Uterus (tissue), 4 donors: ENCODE results near the gene MKX. TPM values are rescaled to one million over a fixed set of nuclear protein-coding genes. Genes with fewer than 3 reads are reported as not detected.

ENCODE experiments used
- DNase-seq, 2 donors: peaks; one replicate each; pipeline ENCODE4 v3.0.0-alpha.2; 2019 to 2020
- H3K27ac ChIP-seq, 2 donors: fragments of 200-600 bp; sonication (generic); 1 replicate in 1 of 2; 2 replicates in 1 of 2; pipeline ENCODE4 v1.5.1; 2016 to 2018
- H3K27me3 ChIP-seq, 2 donors: fragments of 200-600 bp; sonication (generic); one replicate each; pipeline ENCODE4 v1.5.1; 2018 to 2019; ENCODE audit warnings: control low read depth in 1 of 2
- H3K36me3 ChIP-seq, 2 donors: fragments of 200-600 bp; sonication (generic); one replicate each; pipeline ENCODE4 v1.5.1; 2019; ENCODE audit warnings: control low read depth in 1 of 2
- H3K4me1 ChIP-seq, 2 donors: fragments of 200-600 bp; sonication (generic); one replicate each; pipeline ENCODE4 v1.5.1; 2018 to 2019; ENCODE audit warnings: control low read depth in 1 of 2
- H3K4me3 ChIP-seq, 2 donors: fragments of 200-600 bp; sonication (generic); 1 replicate in 1 of 2; 2 replicates in 1 of 2; pipeline ENCODE4 v1.5.1; 2018 to 2019; ENCODE audit warnings: mild to moderate bottlenecking in 1 of 2
- H3K9me3 ChIP-seq, 2 donors: fragments of 200-600 bp; sonication (generic); one replicate each; pipeline ENCODE4 v1.5.1; 2019; ENCODE audit warnings: control low read depth in 1 of 2
- POLR2A ChIP-seq, 2 donors: fragments of 450-650 bp; IDR thresholded peaks; one replicate each; pipeline ENCODE4 v1.6.1; 2016; ENCODE audit warnings: antibody characterized with exemption in 2 of 2, mild to moderate bottlenecking in 1 of 2, moderate library complexity in 1 of 2
- intact Hi-C: fragments of 100-400 bp; cut with DNase I; formaldehyde crosslinking; loops from one replicate; pipeline ENCODE4 v1.15.1; 2023; ENCODE audit warnings: low total_unique reads
- total RNA-seq, 4 donors: library from RNA; depleted of rRNA in 3 of 4; stranded (reverse); fragments of >200 nt in 3 of 4; gene quantifications; one replicate each; pipeline versions ENCODE4 v1.1.0 to v1.2.4, GENCODE V29; 2014 to 2023
- TF ChIP-seq, protein P1 (sequence below), 4 experiments: fragments of 200-600 bp in 2 of 4; fragments of 450-650 bp in 2 of 4; sonication (generic) in 2 of 4; IDR thresholded peaks; one replicate each; pipeline ENCODE4 v1.5.1; 2016 to 2019; ENCODE audit warnings: antibody characterized with exemption in 4 of 4, mild to moderate bottlenecking in 2 of 4, moderate library complexity in 1 of 4
- donor health status: DM: yes; HTN: yes; CAD: no.

Gene MKX
- total RNA-seq, 4 donors from 2014 or later, result 4.4 to 7.6 (median 5.4) TPM

DNA sequence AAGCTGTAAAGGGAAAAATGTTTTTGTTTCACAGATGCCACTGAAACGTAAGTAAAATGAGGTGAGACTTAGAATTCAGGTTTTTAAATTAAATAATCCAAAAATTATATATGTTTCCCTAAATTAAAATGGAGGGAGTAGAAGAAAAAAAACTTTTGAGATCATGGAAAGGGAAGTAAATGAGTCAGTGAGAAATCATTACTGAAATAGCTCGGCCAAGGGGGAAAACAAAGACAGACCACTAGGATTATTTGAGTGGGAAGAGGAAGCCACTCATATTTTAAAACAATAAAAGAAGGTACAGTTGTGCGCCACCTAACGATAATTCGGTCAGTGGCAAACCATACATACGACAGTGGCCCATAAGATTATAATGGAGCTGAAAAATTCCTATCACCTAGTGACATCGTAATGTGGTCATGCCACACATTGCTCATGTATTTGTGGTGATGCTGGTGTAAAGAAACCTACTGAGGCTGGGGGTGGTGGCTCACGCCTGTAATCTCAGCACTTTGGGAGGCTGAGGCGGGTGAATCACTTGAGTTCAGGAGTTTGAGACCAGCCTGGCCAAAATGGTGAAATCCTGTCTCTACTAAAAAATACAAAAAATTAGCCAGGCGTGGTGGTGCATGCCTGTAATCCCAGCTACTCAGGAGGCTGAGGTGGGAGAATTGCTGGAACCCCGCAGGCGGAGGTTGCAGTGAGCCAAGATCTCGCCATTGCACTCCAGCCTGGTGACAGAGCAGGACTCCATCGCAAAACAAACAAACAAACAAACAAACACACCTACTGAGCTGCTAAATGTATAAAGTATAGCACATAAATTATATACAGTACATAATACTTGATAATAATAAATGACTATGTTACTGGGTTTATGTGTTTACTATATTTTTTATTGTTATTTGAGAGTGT is 64.7 kb downstream of the MKX start:
- H3K27me3 ChIP-seq, result no peaks in the 10 kb centered on the region
- peaks cover 0 to 3% of the 10 kb centered on the region in 2 donors for H3K4me1 ChIP-seq
- no peak overlapping the region for H3K27ac ChIP-seq
- H3K36me3 ChIP-seq, result no peaks in the 10 kb centered on the region
- H3K9me3 ChIP-seq, result no peaks in the 10 kb centered on the region
- H3K4me3 ChIP-seq, result no peak overlapping the region
- DNase-seq, result no peak
- no peak for TF ChIP-seq POLR2A (IDR thresholded peaks at IDR 0.05)
- TF ChIP-seq, protein P1, sequence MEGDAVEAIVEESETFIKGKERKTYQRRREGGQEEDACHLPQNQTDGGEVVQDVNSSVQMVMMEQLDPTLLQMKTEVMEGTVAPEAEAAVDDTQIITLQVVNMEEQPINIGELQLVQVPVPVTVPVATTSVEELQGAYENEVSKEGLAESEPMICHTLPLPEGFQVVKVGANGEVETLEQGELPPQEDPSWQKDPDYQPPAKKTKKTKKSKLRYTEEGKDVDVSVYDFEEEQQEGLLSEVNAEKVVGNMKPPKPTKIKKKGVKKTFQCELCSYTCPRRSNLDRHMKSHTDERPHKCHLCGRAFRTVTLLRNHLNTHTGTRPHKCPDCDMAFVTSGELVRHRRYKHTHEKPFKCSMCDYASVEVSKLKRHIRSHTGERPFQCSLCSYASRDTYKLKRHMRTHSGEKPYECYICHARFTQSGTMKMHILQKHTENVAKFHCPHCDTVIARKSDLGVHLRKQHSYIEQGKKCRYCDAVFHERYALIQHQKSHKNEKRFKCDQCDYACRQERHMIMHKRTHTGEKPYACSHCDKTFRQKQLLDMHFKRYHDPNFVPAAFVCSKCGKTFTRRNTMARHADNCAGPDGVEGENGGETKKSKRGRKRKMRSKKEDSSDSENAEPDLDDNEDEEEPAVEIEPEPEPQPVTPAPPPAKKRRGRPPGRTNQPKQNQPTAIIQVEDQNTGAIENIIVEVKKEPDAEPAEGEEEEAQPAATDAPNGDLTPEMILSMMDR (IDR thresholded peaks at IDR 0.05), result no peak
- intact Hi-C loops, result no loop called here

DNA sequence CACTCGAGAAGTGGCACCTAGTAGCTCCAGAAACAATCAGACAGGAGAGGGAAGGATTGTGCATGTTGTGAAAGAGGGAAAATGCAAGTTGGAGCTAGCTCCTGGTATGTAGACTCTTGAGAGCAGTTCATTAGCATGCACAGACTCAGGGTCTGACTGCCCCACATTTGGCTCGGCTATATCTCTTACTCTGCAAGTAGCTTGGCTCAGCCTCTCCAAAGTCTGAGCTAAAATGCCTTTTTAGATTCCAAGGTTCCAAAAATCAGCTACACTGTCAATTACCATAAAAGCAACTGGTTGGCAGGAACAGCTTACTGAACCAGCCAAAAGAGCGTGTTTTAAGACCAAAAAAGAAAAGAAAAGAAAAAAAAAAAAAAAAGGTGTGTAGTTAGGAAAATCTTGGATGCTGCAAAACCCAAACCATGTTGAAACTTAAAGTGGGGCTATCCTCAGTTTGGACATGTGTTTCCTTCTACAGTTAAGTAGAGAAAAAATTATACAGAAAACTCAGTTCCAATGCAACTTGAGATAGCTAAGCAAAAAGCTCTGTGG is 65.5 kb downstream of the MKX start:
- no peaks in the 10 kb centered on the region for H3K36me3 ChIP-seq
- no peaks in the 10 kb centered on the region for H3K27me3 ChIP-seq
- intact Hi-C loops, result no loop called here
- H3K4me1 ChIP-seq, result peaks cover 0 to 3% of the 10 kb centered on the region in 2 donors
- no peak for DNase-seq
- no peak overlapping the region for H3K4me3 ChIP-seq
- no peak for TF ChIP-seq POLR2A (IDR thresholded peaks at IDR 0.05)
- TF ChIP-seq, protein P1 (IDR thresholded peaks at IDR 0.05), result no peak
- no peaks in the 10 kb centered on the region for H3K9me3 ChIP-seq
- H3K27ac ChIP-seq, result no peak overlapping the region

DNA sequence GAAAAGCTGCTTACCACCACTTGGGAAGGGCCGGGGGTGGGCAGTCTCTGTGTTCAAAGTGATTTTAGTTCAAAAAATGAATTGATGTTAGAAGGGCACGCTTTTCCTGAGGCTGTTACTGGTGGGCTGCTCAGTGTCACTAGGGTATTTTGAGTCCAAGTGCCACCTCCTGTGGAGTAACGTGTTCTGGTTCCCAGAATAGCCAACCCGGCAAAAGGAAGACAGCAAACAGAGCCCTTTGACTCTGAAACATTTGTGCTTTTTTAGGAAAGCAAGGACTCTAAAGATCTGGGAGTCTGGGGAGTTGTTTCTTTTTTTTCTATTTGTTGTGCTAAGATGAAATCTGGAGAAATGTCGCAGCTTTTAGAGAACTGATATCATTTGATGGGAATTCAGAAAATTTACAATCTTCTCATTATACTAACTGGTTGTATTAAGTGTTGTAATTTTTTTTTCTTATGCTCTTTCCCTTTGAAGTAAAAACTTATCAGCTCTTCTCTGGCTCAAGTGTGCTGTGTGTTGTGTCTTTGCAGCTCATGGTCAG is 66.2 kb downstream of the MKX start:
- TF ChIP-seq POLR2A (IDR thresholded peaks at IDR 0.05), result no peak
- TF ChIP-seq, protein P1 (IDR thresholded peaks at IDR 0.05), result no peak
- DNase-seq, result no peak
- H3K36me3 ChIP-seq, result no peaks in the 10 kb centered on the region
- no peaks in the 10 kb centered on the region for H3K27me3 ChIP-seq
- peaks cover 0 to 3% of the 10 kb centered on the region in 2 donors for H3K4me1 ChIP-seq
- H3K9me3 ChIP-seq, result no peaks in the 10 kb centered on the region
- intact Hi-C loops, result no loop called here
- H3K27ac ChIP-seq, result no peak overlapping the region
- H3K4me3 ChIP-seq, result no peak overlapping the region

DNA sequence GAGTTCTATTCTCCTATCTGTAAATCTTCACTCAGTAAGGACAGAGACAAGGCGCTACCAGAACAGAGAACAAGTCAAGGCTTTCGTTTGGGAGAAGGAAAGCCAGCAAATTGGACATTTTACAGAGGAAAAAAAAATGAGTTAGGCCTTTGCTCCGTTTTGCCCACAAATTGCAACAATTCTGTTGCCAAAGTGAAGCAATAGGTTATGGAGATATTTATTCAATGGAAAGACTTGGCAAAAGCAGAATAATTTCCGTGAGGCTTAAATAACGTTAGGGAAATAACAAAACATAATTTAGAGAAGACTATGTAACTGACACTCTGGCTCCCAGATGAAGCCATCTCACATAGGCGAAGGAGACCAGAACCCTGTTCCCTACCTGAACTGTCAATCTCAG is 67.5 kb downstream of the MKX start:
- Histone ChIP-seq H3K27ac (no peak overlapping the region), H3K4me1 (peaks cover 0 to 3% of the 10 kb centered on the region in 2 donors), H3K4me3 (no peak overlapping the region), H3K36me3 (no peaks in the 10 kb centered on the region), H3K9me3 (no peaks in the 10 kb centered on the region), H3K27me3 (no peaks in the 10 kb centered on the region)
- no peak for DNase-seq
- TF ChIP-seq, protein P1 (IDR thresholded peaks at IDR 0.05), result no peak
- TF ChIP-seq POLR2A (IDR thresholded peaks at IDR 0.05), result no peak
- intact Hi-C loops, result no loop called here

DNA sequence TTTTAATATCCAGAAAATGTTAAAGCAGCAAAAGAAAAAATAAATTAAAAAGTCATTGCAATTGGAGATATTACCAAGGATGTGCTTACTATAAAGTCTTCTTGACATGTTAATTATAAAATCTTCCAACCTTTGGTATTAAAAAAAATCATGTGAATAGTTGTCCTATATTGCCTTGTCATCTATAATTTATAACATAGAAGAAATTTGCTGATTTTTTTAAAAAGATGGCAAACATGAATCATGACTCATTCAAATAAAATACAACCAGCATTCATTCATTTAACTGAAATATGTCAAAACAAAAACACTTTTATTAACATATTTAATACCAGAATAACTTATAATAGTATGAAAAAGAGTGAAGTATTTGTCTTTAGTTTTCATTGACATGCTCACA is 72.6 kb downstream of the MKX start:
- Histone ChIP-seq H3K4me1 (no peaks in the 10 kb centered on the region), H3K4me3 (no peak overlapping the region), H3K36me3 (no peaks in the 10 kb centered on the region), H3K9me3 (no peaks in the 10 kb centered on the region), H3K27ac (no peak overlapping the region), H3K27me3 (no peaks in the 10 kb centered on the region)
- no peak for TF ChIP-seq POLR2A (IDR thresholded peaks at IDR 0.05)
- TF ChIP-seq, protein P1 (IDR thresholded peaks at IDR 0.05), result no peak
- no peak for DNase-seq
- intact Hi-C loops, result no loop called here
